Suprapubic skin (tissue), 4 donors: ENCODE results near the gene GGA3.

ENCODE experiments used
- CTCF ChIP-seq, 2 donors: fragments of 200-600 bp in 1 of 2; fragments of 450-650 bp in 1 of 2; sonication (generic) in 1 of 2; IDR thresholded peaks; one replicate each; pipeline ENCODE4 v1.5.1; 2016 to 2019; ENCODE audit warnings: antibody characterized with exemption in 2 of 2, mild to moderate bottlenecking in 1 of 2, moderate library complexity in 1 of 2
- POLR2A ChIP-seq, 2 donors: fragments of 450-650 bp; IDR thresholded peaks; one replicate each; pipeline ENCODE4 v1.6.1; 2017; ENCODE audit warnings: antibody characterized with exemption in 2 of 2, mild to moderate bottlenecking in 2 of 2, moderate library complexity in 2 of 2
- POLR2AphosphoS5 ChIP-seq, 3 donors: sonication (generic); formaldehyde crosslinking; IDR thresholded peaks; one replicate each; pipeline ENCODE4 v1.6.1; 2017; ENCODE audit warnings: antibody characterized with exemption in 3 of 3

DNA sequence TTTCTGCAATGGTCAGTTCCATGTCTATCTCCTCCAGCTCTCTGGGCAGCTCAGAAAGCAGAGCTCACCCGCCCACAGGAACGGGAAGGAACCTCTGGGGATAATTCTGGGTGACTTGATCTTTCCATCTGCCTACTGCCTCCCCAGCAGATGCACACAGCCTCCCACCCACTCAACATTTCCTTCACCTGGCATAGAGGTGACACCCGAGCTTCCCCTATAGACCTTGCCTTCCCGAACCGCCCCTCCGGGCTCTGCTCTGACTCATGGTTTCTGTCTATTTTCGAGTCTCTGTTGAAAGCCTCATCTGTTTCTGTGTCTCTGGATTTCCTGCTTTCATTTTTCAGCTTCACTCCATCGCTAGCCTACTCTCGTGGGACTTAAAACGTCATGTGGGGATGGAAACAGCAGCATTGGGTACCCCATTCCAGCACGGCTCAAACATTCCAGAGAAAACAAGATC lies 11.4 kb downstream of the GGA3 start:
- no peak for TF ChIP-seq CTCF (IDR thresholded peaks at IDR 0.05)
- no peak for TF ChIP-seq POLR2A (IDR thresholded peaks at IDR 0.05)
- no peak for TF ChIP-seq POLR2AphosphoS5 (IDR thresholded peaks at IDR 0.05)
